Epithelial cell of proximal tubule (primary cell): Measurements from ENCODE around the gene CORO2A. TPM values are rescaled to one million over a fixed set of nuclear protein-coding genes. Genes with fewer than 3 reads are reported as not detected.

Experiments used
- DNase-seq: peaks from one replicate; pipeline ENCODE4 v3.0.0-alpha.2; 2011; ENCODE audit warnings: low read depth
- H3K4me3 ChIP-seq: 2 replicates; pipeline ENCODE4 v1.5.1; 2011; ENCODE audit warnings: low read depth, mild to moderate bottlenecking, low read length
- total RNA-seq: library from RNA; depleted of rRNA; stranded (reverse); fragments of >200 nt; gene quantifications from 2 replicates; pipeline ENCODE4 v1.2.3, GENCODE V29; 2015
- TF ChIP-seq, protein P1 (sequence below): conservative IDR thresholded peaks from 2 replicates; pipeline ENCODE4 v1.5.1; 2012; ENCODE audit warnings: low read depth, mild to moderate bottlenecking, low read length

Gene CORO2A
- total RNA-seq, 1 donor from 2014 or later: 5.7 TPM

- peak overlapping the region; percentile 66 for H3K4me3 ChIP-seq
- peak; percentile 7 for DNase-seq
- TF ChIP-seq, protein P1, sequence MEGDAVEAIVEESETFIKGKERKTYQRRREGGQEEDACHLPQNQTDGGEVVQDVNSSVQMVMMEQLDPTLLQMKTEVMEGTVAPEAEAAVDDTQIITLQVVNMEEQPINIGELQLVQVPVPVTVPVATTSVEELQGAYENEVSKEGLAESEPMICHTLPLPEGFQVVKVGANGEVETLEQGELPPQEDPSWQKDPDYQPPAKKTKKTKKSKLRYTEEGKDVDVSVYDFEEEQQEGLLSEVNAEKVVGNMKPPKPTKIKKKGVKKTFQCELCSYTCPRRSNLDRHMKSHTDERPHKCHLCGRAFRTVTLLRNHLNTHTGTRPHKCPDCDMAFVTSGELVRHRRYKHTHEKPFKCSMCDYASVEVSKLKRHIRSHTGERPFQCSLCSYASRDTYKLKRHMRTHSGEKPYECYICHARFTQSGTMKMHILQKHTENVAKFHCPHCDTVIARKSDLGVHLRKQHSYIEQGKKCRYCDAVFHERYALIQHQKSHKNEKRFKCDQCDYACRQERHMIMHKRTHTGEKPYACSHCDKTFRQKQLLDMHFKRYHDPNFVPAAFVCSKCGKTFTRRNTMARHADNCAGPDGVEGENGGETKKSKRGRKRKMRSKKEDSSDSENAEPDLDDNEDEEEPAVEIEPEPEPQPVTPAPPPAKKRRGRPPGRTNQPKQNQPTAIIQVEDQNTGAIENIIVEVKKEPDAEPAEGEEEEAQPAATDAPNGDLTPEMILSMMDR: no peak
These were observed 1.0 kb upstream of the CORO2A start for GRCh38 chr9:98193336-98193944.

DNA sequence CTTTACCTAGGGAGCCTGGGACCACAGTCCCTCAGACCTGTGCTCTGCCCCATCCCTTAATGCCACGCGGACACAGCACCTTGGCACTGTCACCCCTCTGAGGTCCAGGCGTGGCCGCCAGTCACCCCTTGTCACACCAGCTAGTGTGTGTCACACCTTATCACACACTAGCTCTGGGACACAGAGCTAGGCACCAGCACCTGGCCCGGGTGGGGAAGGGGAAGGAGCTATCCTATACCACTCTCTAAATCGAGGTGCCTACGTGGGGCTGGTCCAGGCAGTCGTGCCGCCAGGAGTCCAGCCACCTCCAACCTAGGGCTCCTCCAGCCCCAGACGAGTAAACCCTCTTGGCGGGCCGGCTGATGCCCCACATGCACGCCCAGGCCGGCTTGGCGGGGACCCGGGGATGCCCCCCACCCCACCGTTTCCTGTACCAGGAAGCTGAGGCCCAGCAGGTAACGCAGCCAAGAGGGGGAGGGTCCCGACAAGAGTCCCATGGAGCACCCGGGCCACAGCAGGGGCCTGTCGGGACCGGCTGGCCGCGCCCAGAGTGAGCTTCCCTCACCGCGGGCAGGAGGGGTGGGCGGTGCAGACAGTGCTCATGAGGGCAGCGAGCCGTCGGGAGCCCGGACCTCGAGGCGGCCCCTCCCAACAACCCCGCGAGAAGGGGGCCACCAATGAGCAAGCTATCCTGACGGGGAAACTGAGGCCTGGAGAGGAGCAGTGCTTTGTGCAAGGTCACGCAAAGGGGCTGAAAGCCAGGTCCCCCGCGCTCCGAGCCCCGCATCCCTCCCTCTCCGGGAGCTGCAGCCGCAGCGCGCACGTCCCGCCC, 550 bp downstream of the CORO2A start:
- TF ChIP-seq, protein P1: no peak
- H3K4me3 ChIP-seq: peak overlapping the region; percentile 66
- no peak for DNase-seq

GRCh38 chr9:98191181-98191608, 1.2 kb downstream of the CORO2A start:
- DNase-seq: no peak
- no peak overlapping the region for H3K4me3 ChIP-seq
- TF ChIP-seq, protein P1: no peak

DNA sequence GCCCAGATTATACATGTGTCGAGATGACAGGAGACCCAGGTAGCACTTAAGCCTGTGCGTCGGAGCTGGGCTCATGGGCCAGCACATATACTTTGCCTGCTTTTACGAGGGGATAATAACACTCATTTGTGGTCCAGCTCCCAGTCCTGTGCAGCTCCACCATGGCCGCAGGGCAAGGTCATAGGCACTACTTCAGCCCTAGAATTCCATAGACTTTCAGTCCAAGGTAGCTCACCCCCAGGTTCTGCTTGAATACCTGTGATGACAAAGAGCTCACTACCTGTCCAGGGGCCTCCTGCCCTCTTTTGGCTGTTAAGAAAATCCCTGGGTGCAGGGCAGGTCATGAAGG, 1.7 kb downstream of the CORO2A start:
- TF ChIP-seq, protein P1: no peak
- no peak for DNase-seq
- no peak overlapping the region for H3K4me3 ChIP-seq

DNA sequence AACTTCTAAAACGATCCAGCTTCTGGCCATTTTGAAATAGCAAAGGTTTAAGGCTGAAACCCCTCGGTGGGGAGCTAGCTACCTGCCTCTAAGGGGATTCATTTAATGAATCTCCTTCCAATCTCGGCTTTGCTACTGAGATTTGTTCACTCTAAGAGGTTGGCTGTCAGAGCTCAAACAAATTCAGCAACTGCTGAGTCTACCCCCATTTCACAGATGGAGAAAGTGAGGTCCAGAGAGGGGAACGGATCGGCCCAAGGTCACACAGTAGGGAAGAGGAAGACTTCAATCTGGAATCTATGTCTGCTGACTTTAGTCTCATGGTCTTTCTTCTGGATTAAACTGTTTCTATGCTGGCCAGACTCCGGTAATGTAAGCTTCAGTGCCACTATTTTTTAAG, 3.0 kb downstream of the CORO2A start:
- DNase-seq: no peak
- TF ChIP-seq, protein P1: no peak
- H3K4me3 ChIP-seq: no peak overlapping the region

DNA sequence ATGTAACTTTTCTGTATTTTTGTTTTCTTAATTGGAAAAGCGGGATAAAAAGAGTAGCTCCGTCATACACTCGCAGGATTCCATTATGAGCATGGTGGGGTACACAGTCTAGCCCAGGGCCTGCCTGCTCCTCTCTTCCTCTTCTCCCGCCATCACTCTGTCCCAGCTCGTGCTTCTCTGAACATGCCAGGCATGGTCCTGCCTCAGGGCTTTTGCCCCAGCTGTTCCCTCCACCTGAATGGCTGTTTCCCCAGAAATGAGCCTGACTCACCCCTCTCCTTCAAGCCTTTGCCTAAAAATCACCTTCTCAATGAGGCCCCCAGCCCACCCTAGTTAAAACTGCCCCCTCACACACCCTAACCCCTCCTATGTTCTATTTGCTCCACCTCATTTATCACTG, 4.5 kb downstream of the CORO2A start:
- DNase-seq: no peak
- TF ChIP-seq, protein P1: no peak
- no peak overlapping the region for H3K4me3 ChIP-seq
